Activated CD4-positive, alpha-beta T cell treated with anti-CD3 and anti-CD28 coated beads, Interleukin-2, amount 50 U/mL, for 16 hours (primary cell): ENCODE results near the gene EBF4.
"Not testable (repeated sequence)": the region's sequence is repeated elsewhere in the genome, so short reads cannot be mapped to it uniquely, and the experiment has no call there.

Experiments used
- DNase-seq: peaks from one replicate; pipeline ENCODE4 v3.0.0-alpha.2; 2020

The EBF4 gene

DNA sequence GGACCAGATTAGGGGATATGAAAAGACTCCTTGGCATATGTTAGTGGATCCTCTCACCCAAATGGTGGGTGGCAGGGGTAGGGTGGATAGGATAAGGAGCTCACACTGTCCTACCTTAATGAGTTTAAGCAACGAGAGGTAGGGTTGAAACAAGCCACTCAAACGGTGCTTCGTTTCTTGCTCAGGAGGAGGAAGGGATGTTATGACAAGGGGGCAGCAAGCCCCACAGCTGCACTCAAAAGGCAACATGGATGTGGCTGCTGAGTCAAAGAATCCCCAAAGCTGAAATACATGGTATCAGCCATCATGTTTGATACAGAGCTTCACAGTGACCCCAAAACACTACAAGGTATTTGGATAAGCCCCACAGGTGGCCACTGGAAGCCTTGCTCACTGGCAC is 20.1 kb upstream of the EBF4 start:
- no peak for DNase-seq

DNA sequence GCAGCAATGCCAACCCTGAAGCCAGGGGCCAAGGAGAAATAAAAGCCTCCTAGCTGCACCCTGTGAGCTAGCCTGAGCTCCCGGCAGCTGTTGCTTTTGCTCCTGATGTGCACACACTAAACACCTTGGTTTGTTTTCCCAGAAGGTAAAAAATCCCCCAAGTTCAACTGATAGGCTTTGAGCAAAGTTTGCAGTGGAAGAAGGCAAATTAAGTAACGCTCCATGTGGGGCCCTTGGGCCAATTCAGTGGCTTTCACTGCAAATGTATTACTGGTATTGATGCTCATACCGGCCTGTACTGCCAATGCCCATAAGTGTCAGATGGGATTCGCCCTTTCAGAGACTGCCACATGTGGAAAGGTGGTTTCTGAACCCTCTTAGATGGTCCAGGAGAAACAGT is 19.1 kb upstream of the EBF4 start:
- DNase-seq, result no peak

DNA sequence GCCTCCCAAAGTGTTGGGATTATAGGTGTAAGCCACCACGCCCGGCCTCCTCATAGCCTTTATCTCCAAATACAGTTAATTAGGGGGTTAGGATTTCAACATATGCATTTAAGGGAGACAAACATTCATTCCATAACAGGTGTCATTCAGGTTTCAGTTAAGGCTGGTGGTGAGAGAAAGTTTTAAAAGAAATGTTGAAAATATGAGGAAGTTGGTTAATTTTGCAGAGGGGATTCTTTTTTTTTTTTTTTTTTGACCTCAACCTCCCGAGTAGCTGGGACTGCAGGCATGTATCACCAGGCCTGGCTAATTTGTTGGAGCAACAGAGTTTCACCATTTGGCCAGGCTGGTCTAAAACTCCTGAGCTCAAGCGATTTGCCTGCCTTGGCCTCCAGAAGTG is 12.5 kb upstream of the EBF4 start:
- DNase-seq, result no peak

DNA sequence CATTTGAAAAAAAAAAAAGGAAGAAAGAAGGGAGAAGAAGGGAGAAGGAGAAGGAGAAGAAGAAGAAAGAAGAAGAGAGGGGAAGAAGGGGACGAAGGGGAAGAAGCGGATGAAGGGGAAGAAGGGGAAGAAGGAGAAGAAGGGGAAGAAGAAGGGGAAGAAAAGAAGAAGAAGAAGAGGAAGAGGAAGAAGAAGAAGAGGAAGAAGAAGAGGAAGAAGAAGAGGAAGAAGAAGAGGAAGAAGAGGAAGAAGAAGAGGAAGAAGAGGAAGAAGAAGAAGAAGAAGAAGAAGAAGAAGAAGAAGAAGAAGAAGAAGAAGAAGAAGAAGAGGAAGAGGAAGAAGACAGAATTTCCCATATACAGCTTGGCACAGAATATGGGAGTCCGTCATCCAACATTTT is 10.5 kb upstream of the EBF4 start:
- not testable (repeated sequence) for DNase-seq

DNA sequence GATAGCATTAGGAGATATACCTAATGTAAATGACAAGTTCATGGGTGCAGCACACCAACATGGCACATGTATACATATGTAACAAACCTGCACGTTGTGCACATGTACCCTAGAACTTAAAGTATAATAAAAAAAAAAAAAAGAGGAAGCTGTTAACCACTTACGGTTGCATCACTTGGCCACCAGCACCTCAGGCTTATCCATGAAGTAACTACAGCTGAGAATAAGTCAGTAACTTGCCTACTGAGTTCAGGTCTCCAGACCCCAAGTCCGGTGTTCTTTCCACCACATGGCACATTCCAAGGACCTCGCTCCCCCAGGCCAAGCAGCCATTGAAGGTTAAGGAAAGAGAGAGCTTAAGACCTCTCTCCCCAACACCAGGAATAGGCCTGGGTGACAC is 7.8 kb upstream of the EBF4 start:
- not testable (repeated sequence) for DNase-seq

- no peak for DNase-seq
These were observed 5.1 kb upstream of the EBF4 start for GRCh38 chr20:2687514-2687913.

- DNase-seq, result peak; percentile 71
These were observed 4.5 kb upstream of the EBF4 start for GRCh38 chr20:2688041-2688591.

GRCh38 chr20:2690213-2690612 is 2.4 kb upstream of the EBF4 start:
- no peak for DNase-seq

GRCh38 chr20:2690718-2691117 is 1.9 kb upstream of the EBF4 start:
- no peak for DNase-seq

DNA sequence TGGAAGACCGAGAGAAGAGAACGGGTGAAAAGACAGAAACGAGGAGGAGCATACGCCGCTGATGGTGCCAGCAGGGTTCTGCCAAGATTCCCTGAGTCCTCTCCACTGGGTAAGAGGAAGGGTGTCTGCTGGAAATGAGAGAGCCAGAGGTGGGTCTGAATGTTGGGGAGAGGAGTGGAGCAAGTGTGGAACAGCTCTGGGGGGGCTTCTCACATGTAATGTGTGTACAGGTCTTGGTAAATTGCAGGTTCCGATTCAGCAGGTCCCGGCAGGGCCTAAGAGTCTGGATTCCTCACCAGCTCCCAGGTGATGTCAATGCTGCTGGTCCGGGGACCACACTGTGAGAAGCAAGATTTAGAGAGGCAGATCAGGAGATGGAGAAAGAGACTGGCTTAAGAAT is 1.5 kb upstream of the EBF4 start:
- DNase-seq, result no peak

- DNase-seq, result no peak
These were observed 931 bp upstream of the EBF4 start for GRCh38 chr20:2691663-2692035.

- DNase-seq, result no peak
These were observed 306 bp downstream of the EBF4 start for GRCh38 chr20:2692886-2693285.

DNA sequence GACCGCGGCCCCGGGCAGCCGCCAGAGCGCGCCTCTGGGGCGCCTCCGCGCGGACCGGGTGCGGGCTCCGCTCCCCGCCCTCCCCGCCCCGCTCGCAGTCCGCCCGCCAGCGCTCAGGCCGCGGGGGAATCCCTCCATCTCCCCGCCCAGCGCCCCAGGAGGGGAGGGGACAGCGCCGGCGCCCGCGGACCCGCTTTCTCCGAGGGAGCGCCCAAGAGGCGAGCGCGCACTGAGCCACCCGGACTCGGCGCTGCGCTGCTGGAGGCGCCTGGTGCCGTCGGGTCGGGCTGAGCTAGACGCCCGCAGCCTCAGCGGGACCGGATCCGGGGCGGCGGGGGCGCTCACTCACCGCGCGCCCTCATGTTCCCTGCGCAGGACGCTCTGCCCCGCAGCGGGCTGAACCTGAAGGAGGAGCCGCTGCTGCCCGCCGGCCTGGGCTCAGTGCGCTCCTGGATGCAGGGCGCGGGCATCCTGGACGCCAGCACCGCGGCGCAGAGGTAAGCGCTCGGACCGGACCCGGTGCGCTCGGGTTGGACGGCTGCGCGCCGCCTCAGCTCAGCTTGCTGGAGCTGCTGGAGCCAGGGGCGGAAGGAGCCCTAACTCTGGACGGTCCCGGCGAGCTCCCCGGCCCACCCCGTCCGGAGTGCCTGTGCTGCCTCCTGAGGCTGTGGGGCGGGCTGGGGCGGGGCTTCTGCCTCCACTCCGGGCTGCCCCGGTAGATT is 867 bp downstream of the EBF4 start:
- no peak for DNase-seq

DNA sequence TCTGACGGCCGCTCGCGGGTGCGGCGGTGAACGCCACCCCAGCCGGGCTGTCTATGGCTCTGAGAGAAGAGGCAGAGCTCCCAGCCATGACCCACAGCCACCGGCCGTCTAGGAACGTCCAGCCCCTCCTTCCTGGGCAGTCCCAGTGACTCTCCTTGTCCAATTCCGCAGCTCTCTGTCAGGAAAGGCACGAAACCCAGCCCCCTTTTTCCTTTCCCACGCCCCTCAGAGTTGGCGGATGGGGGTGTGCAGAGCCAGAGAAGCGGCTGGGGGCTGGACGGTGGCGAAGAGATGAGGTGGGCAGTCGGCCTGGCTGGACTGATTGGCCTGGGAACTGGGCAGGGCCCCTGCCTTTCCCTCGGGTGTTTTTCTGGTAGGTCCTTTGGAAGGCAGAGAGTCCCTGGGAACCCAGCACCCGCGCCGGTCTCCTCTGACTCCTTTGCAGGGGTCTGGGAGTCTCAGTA is 1.5 kb downstream of the EBF4 start:
- DNase-seq, result no peak

- DNase-seq, result no peak
These were observed 1.9 kb downstream of the EBF4 start for GRCh38 chr20:2694519-2694918.

DNA sequence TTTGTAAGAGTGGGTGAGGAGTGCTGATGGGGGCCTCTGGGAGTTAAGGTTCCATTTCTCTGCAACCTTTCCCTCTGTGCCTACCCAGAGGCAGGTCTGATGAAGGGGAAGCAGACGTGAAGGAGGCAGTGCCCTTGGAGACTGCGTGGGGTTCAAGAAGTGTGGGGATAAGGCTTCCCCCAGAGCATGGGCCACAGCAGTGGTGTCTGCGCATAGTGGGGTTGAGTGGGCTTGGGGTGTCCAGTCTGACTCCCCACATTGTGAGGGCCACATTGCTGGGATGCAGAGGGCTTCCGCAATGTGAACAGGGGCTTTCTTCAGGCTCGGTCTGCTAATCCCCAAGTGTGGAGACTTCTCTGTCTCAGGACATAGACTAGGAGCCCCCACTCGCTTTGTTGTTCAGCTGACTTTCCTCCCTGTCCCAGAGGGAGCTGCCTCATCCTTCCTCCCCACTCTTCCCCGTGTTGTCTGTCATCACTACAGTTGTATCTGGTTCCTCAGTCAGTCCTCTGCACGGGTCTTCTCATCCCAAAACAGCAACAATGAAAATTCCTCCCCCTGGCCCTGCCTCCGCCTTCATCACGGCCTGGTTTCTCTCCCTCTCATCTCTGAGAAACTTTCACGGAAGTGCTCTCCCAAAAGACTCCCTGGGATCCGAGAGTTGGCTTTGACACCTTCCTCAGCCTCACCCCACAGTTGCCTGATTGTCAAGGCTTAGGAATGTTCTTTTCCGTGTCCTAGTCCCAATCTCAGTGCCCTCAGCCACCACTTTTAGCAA is 2.8 kb downstream of the EBF4 start:
- no peak for DNase-seq

DNA sequence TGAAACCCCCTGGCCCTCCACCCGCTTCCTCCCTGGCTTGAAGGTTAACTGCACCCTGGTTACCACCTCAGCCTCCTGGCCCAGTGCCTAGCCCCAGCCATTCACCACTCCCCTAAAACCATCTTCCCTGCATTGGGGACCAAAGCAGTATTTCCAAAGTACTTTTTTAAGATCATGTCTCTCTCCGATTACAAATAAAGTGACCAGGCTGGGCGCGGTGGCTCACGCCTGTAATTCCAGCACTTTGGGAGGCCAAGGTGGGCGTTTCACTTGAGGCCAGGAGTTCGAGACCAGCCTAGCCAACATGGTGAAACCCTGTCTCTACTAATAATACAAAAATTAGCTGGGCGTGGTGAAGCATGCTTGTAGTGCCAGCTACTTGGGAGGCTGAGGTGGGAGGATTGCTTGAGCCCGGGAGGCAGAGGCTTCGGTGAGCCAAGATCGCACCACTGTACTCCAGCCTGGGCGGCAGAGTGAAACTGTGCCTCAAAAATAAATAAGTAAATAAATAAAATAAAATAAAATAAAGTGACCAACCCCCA is 3.5 kb downstream of the EBF4 start:
- not testable (repeated sequence) for DNase-seq

DNA sequence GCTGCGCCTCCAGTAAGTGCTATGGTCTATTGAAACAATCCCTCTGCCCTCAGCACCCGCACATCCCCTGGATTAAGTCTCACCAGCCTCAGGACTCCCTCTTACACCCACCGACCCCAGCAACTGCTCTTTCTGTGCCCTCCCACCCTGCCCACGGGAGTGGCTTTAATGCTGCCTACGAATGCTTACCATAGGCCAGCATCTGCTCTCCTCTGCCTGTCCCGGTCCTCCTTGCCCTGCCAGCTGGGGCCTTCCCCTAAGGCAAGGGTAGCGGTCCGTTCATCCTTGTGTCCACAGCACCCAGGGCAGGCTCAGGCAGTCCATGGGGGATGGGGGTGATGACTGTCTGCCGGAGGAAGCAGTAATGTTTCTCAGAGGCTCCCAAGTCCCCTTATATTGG is 4.1 kb downstream of the EBF4 start:
- no peak for DNase-seq

- DNase-seq, result no peak
These were observed 5.2 kb downstream of the EBF4 start for GRCh38 chr20:2697768-2698167.

- DNase-seq, result no peak
These were observed 5.7 kb downstream of the EBF4 start for GRCh38 chr20:2698186-2698817.

DNA sequence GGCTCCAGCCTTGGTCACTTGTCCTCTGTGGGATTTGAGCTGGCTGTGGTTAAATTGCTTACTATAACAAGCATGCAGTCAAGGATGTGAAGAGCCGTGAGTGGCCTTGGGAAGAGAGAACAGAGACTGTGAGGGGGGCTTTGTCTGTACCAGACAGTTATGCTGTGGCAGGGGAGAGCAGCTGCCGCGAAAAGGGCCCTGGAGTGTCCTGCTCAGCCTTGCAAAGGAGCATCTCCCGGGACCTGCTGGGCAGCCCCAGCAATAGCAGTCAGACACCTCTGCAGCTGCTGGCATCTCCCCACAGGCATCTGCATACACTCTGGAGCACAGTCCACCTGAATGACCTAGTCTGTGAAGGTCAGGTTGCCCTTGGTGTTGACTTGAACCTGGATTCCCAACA is 6.3 kb downstream of the EBF4 start:
- no peak for DNase-seq

- no peak for DNase-seq
These were observed 7.3 kb downstream of the EBF4 start for GRCh38 chr20:2699775-2700413.
